ENCODE results near the gene DSCAML1. TPM values are rescaled to one million over a fixed set of nuclear protein-coding genes. Genes with fewer than 3 reads are reported as not detected.

The DSCAML1 gene
- total and polyA plus RNA-seq, 10 of the 15 experiments (the other 5 are each of a cell fraction or from before 2014, with no cell fraction given): 0.03 to 0.18 (median 0.06) TPM; not detected in 1

DNA sequence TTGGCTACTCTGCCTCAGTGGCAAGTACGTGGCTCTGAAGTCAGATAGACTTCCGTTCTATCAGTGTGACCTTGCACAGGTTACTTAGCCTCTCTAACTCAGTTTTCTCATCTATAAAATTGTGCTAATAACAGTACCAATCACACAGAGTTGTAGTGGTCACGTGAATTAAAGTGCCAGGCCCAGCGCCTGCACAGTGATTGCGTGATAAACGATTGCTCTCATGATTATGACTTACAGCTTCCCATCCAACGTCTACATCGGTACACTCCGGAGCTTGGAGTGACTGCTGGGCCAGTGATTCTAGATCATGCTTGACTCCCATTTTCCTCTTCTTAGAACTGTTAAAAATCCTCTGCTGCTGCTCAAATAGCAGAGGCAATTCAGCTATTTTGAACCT, 247.6 kb downstream of the DSCAML1 start:
- ChIA-PET CTCF (interaction anchor here (0.7 to 1.8 kb wide), 2 partner anchors 123 to 268 kb away, joined by 3 to 8 read pairs; no protein-coding TSS in a partner anchor), POLR2A (no interaction called here)
- no peaks in the 10 kb centered on the region for H3K36me3 ChIP-seq (ENCODE audit: control insufficient read depth in 2 of 2, insufficient read depth in 2 of 2, low read length in 1 of 2)

More for the DNA sequence above, 247.6 kb downstream of the DSCAML1 start:
- H4K20me1 ChIP-seq (ENCODE audit: control insufficient read depth, insufficient read depth): no peaks in the 10 kb centered on the region; the same call in 1 of the 2 replicates
- peaks cover 0 to 2% of the 10 kb centered on the region in 2 experiments; a peak in 2 of 4 replicates for H3K27me3 ChIP-seq (replicated peaks in 1 of 2; ENCODE audit: control insufficient read depth in 2 of 2, insufficient read depth in 2 of 2, low read length in 1 of 2)
- BruUV-seq (replicated peaks): no TSS peak
- DNase-seq (ENCODE audit: low read depth, low spot score) (no peak), FAIRE-seq (no peak), ATAC-seq (no peak)
- no peak overlapping the region for H3K4me3 ChIP-seq
- no peak for TF ChIP-seq KAT2A (conservative IDR thresholded peaks at IDR 0.05; ENCODE audit: control insufficient read depth, low read depth, low read length)
- TF ChIP-seq PAX5 (IDR thresholded peaks at IDR 0.05; ENCODE audit: borderline replicate concordance, low read depth, low read length): no peak
- TF ChIP-seq ATF7 (IDR thresholded peaks at IDR 0.05; ENCODE audit: low read depth): no peak
- TF ChIP-seq SREBF1 (IDR thresholded peaks at IDR 0.05; ENCODE audit: low read length): no peak
- no peak for TF ChIP-seq POU2F2 (IDR thresholded peaks at IDR 0.05; ENCODE audit: borderline replicate concordance, low read depth, low read length)
- no peak for TF ChIP-seq SUZ12 (IDR thresholded peaks at IDR 0.05; ENCODE audit: unreplicated experiment)
- TF ChIP-seq CBFB (IDR thresholded peaks at IDR 0.05; ENCODE audit: low read depth): no peak
- TF ChIP-seq FOXM1 (IDR thresholded peaks at IDR 0.05; ENCODE audit: low read depth, low read length): no peak
- no peak for TF ChIP-seq STAT1 (conservative IDR thresholded peaks at IDR 0.05)
- no peak for TF ChIP-seq BACH1 (IDR thresholded peaks at IDR 0.05; ENCODE audit: borderline replicate concordance)
- no peak for TF ChIP-seq ZSCAN29 (IDR thresholded peaks at IDR 0.05)
- TF ChIP-seq HCFC1 (IDR thresholded peaks at IDR 0.05; ENCODE audit: low read length): no peak
- TF ChIP-seq TCF7 (IDR thresholded peaks at IDR 0.05; ENCODE audit: borderline replicate concordance): no peak
- TF ChIP-seq CREB1 (IDR thresholded peaks at IDR 0.05; ENCODE audit: low read depth): no peak
- TF ChIP-seq, protein P1, sequence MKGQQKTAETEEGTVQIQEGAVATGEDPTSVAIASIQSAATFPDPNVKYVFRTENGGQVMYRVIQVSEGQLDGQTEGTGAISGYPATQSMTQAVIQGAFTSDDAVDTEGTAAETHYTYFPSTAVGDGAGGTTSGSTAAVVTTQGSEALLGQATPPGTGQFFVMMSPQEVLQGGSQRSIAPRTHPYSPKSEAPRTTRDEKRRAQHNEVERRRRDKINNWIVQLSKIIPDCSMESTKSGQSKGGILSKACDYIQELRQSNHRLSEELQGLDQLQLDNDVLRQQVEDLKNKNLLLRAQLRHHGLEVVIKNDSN (IDR thresholded peaks at IDR 0.05; ENCODE audit: borderline replicate concordance, extremely low read length, insufficient read depth, low read depth, low read length): no peak
- TF ChIP-seq BHLHE40 (IDR thresholded peaks at IDR 0.05; ENCODE audit: borderline replicate concordance in 1 of 2, low read depth in 2 of 2, low read length in 1 of 2): no peak
- no peak for TF ChIP-seq ZNF384 (IDR thresholded peaks at IDR 0.05; ENCODE audit: borderline replicate concordance, low read depth, low read length)
- intact Hi-C loops (cut with micrococcal nuclease; ENCODE audit: unreplicated experiment): no loop called here
- no peaks in the 10 kb centered on the region for H3K9me3 ChIP-seq (replicated peaks; ENCODE audit: control insufficient read depth, insufficient read depth, low read length)
- SMC1A ChIA-PET (ENCODE audit: uncharacterized antibody, unreplicated experiment): interaction anchor here (0.7 to 1.4 kb wide), 7 partner anchors 13 to 512 kb away, joined by 3 read pairs; no protein-coding TSS in a partner anchor
- in situ Hi-C loops (cut with MboI): no loop called here
- no peaks in the 10 kb centered on the region for H3K4me1 ChIP-seq (ENCODE audit: control insufficient read depth, insufficient read depth, low read length)
- no peaks in the 10 kb centered on the region for H3K79me2 ChIP-seq (ENCODE audit: control insufficient read depth, insufficient read depth, low read length)
- no peak overlapping the region for H3K4me2 ChIP-seq (ENCODE audit: control insufficient read depth, insufficient read depth)
- no peak overlapping the region for H3K9ac ChIP-seq (ENCODE audit: control insufficient read depth, insufficient read depth, low read length)
- RAD21 ChIA-PET (ENCODE audit: unreplicated experiment): interaction anchor here (0.9 to 1.2 kb wide), 3 partner anchors 43 to 124 kb away, joined by 3 to 5 read pairs (median 5); no protein-coding TSS in a partner anchor
- H2AFZ ChIP-seq (ENCODE audit: control insufficient read depth, low read depth, low read length): no peak overlapping the region
- 51% methylated on average over 9 of the region's 9 CpGs for WGBS (ENCODE audit: insufficient coverage, insufficient replicate concordance, low lambda C conversion rate, missing lambda C conversion rate)
- H3K27ac ChIP-seq (ENCODE audit: control insufficient read depth, insufficient read depth): no peak overlapping the region

Measured in GM12878 (cell line).